IMR-90 (cell line): ENCODE measurements around the gene SEMA4D. TPM values are rescaled to one million over a fixed set of nuclear protein-coding genes. Genes with fewer than 3 reads are reported as not detected.

Experiments used
- ATAC-seq: fragments of 200-7000 bp; cut with Tn5 transposase; 2 replicates; pipeline ENCODE4 v1.9.1; 2020; ENCODE audit warnings: low read depth, mild to moderate bottlenecking, moderate library complexity
- BruUV-seq: library from RNA; stranded (reverse); fragments of 400-500 nt; replicated peaks from 2 replicates; lab custom pipeline; 2021; lab: Mats Ljungman, UMichigan
- CTCF ChIA-PET: fragments of 300-600 bp; formaldehyde crosslinking; extraction: SDS; loops from one replicate; lab custom pipeline; 2021; ENCODE audit warnings: antibody characterized with exemption; lab: Yijun Ruan, JAX
- POLR2A ChIA-PET: fragments of 300-600 bp; sonication (Branson Sonifier 250); formaldehyde crosslinking; loops from one replicate; lab custom pipeline; 2022; ENCODE audit warnings: antibody characterized with exemption; ENCODE audit not compliant: unreplicated experiment; lab: Charles Lee
- DNase-seq: peaks from one replicate; pipeline ENCODE4 v3.0.0; 2013
- H2AFZ ChIP-seq: replicated peaks from 2 replicates; pipeline ENCODE3; 2013; ENCODE audit warnings: low read length, mild to moderate bottlenecking; ENCODE audit not compliant: poor library complexity
- H2AK5ac ChIP-seq: 2 replicates; pipeline ENCODE4 v1.6.1; 2013; ENCODE audit warnings: low read depth, low read length, inconsistent platforms
- H2AK9ac ChIP-seq: replicated peaks from 2 replicates; pipeline ENCODE3; 2013; ENCODE audit warnings: mild to moderate bottlenecking, low read depth, low read length, moderate library complexity; ENCODE audit not compliant: poor library complexity
- H2BK120ac ChIP-seq: 2 replicates; pipeline ENCODE4 v1.6.1; 2013; ENCODE audit warnings: low read depth, low read length, inconsistent platforms
- H2BK15ac ChIP-seq: 3 replicates; pipeline ENCODE4 v1.6.1; 2013; ENCODE audit warnings: low read depth, low read length, inconsistent platforms
- H2BK20ac ChIP-seq: 2 replicates; pipeline ENCODE4 v1.6.1; 2013; ENCODE audit warnings: low read depth, mild to moderate bottlenecking, inconsistent platforms, low read length, moderate library complexity
- H2BK5ac ChIP-seq: 2 replicates; pipeline ENCODE4 v1.6.1; 2013; ENCODE audit warnings: mild to moderate bottlenecking, low read depth, low read length, inconsistent platforms; ENCODE audit not compliant: poor library complexity, severe bottlenecking
- H3K14ac ChIP-seq: replicated peaks from 2 replicates; pipeline ENCODE4 v1.6.1; 2013; ENCODE audit warnings: low read depth, low read length, inconsistent platforms
- H3K18ac ChIP-seq: 2 replicates; pipeline ENCODE4 v1.6.1; 2013; ENCODE audit warnings: low read depth, low read length, control low read depth
- H3K23ac ChIP-seq: 2 replicates; pipeline ENCODE4 v1.6.1; 2013; ENCODE audit warnings: low read depth, low read length, inconsistent platforms
- H3K27ac ChIP-seq: 2 replicates; pipeline ENCODE4 v1.5.1; 2013; ENCODE audit warnings: mild to moderate bottlenecking, control low read depth, low read length; ENCODE audit not compliant: insufficient read depth
- H3K27me3 ChIP-seq: 2 replicates; pipeline ENCODE4 v1.6.1; 2013; ENCODE audit warnings: low read length; ENCODE audit not compliant: control insufficient read depth, insufficient read depth
- H3K36me3 ChIP-seq: 2 replicates; pipeline ENCODE4 v1.6.1; 2013; ENCODE audit warnings: low read length, mixed read lengths; ENCODE audit not compliant: control insufficient read depth, insufficient read depth
- H3K4ac ChIP-seq: 2 replicates; pipeline ENCODE4 v1.6.1; 2013; ENCODE audit warnings: low read depth, low read length, inconsistent platforms
- H3K4me1 ChIP-seq: 2 replicates; pipeline ENCODE4 v1.6.1; 2013; ENCODE audit warnings: low read length, mixed read lengths; ENCODE audit not compliant: control insufficient read depth, insufficient read depth
- H3K4me2 ChIP-seq: 2 replicates; pipeline ENCODE4 v1.6.1; 2013; ENCODE audit warnings: low read depth, mild to moderate bottlenecking, control low read depth, low read length, moderate library complexity
- H3K4me3 ChIP-seq: 2 replicates; pipeline ENCODE4 v1.5.1; 2013; ENCODE audit warnings: low read depth, mild to moderate bottlenecking, control low read depth, low read length, moderate library complexity; ENCODE audit not compliant: insufficient read depth
- H3K56ac ChIP-seq: 2 replicates; pipeline ENCODE4 v1.6.1; 2013; ENCODE audit warnings: low read length, inconsistent platforms; ENCODE audit not compliant: insufficient read depth; ENCODE audit errors: extremely low read depth
- H3K79me1 ChIP-seq, 2 experiments: 2 replicates each; pipeline ENCODE4 v1.6.1; 2013; ENCODE audit warnings: low read length in 2 of 2, inconsistent platforms in 1 of 2, low read depth in 1 of 2
- H3K9ac ChIP-seq: 2 replicates; pipeline ENCODE4 v1.6.1; 2013; ENCODE audit warnings: low read depth, low read length, control low read depth
- H3K9me1 ChIP-seq: 2 replicates; pipeline ENCODE4 v1.6.1; 2013; ENCODE audit warnings: low read length, inconsistent platforms; ENCODE audit not compliant: insufficient read depth
- H3K9me3 ChIP-seq: 2 replicates; pipeline ENCODE4 v1.6.1; 2013; ENCODE audit warnings: low read length; ENCODE audit not compliant: control insufficient read depth, insufficient read depth
- H4K20me1 ChIP-seq: 2 replicates; pipeline ENCODE4 v1.6.1; 2013; ENCODE audit warnings: low read length, inconsistent platforms; ENCODE audit not compliant: insufficient read depth
- H4K5ac ChIP-seq: 2 replicates; pipeline ENCODE4 v1.6.1; 2013; ENCODE audit warnings: mild to moderate bottlenecking, low read depth, low read length, control low read depth
- H4K8ac ChIP-seq, 2 experiments: 2 replicates each; pipeline ENCODE4 v1.6.1; 2013; ENCODE audit warnings: low read depth in 2 of 2, low read length in 2 of 2, control low read depth in 1 of 2, inconsistent platforms in 1 of 2
- H4K91ac ChIP-seq: 2 replicates; pipeline ENCODE4 v1.6.1; 2013; ENCODE audit warnings: low read depth, low read length, inconsistent platforms; ENCODE audit not compliant: insufficient read depth
- BHLHE40 ChIP-seq: fragments of 150-350 bp; IDR thresholded peaks from 2 replicates; pipeline ENCODE4 v1.6.1; 2016; ENCODE audit warnings: mild to moderate bottlenecking, low read depth, low read length
- CEBPB ChIP-seq: IDR thresholded peaks from 2 replicates; pipeline ENCODE4 v1.6.1; 2012; ENCODE audit warnings: low read depth, low read length, improper control_type of control experiment
- CHD1 ChIP-seq: IDR thresholded peaks from 2 replicates; pipeline ENCODE4 v1.6.1; 2012; ENCODE audit warnings: low read depth, low read length, improper control_type of control experiment
- CTCF ChIP-seq: conservative IDR thresholded peaks from 2 replicates; pipeline ENCODE4 v1.5.1; 2012; ENCODE audit warnings: mild to moderate bottlenecking, low read depth, low read length, improper control_type of control experiment
- ELK1 ChIP-seq: fragments of 150-350 bp; IDR thresholded peaks from 2 replicates; pipeline ENCODE4 v1.6.1; 2016; ENCODE audit warnings: low read depth, mild to moderate bottlenecking, low read length, moderate library complexity, borderline replicate concordance
- FOS ChIP-seq: fragments of 150-350 bp; IDR thresholded peaks from 2 replicates; pipeline ENCODE4 v1.6.1; 2016; ENCODE audit warnings: low read depth, low read length
- MAFK ChIP-seq: IDR thresholded peaks from 2 replicates; pipeline ENCODE4 v1.6.1; 2012; ENCODE audit warnings: low read depth, low read length, improper control_type of control experiment
- MAZ ChIP-seq: IDR thresholded peaks from 2 replicates; pipeline ENCODE4 v1.6.1; 2012; ENCODE audit warnings: low read depth, mild to moderate bottlenecking, low read length, improper control_type of control experiment, moderate library complexity, borderline replicate concordance
- MXI1 ChIP-seq: IDR thresholded peaks from 2 replicates; pipeline ENCODE4 v1.6.1; 2012; ENCODE audit warnings: low read depth, mild to moderate bottlenecking, low read length, moderate library complexity, borderline replicate concordance
- NFE2L2 ChIP-seq: fragments of 150-350 bp; IDR thresholded peaks from 2 replicates; pipeline ENCODE4 v1.6.1; 2016; ENCODE audit warnings: low read depth, mild to moderate bottlenecking, low read length
- POLR2A ChIP-seq: IDR thresholded peaks from 2 replicates; pipeline ENCODE4 v1.6.1; 2012; ENCODE audit warnings: mild to moderate bottlenecking, low read depth, low read length
- RAD21 ChIP-seq: IDR thresholded peaks from 2 replicates; pipeline ENCODE4 v1.6.1; 2012; ENCODE audit warnings: low read length, improper control_type of control experiment
- RCOR1 ChIP-seq: IDR thresholded peaks from 2 replicates; pipeline ENCODE4 v1.6.1; 2012; ENCODE audit warnings: mild to moderate bottlenecking, low read length, improper control_type of control experiment; ENCODE audit not compliant: insufficient replicate concordance
- RFX5 ChIP-seq: IDR thresholded peaks from 2 replicates; pipeline ENCODE4 v1.8.0; 2012; ENCODE audit warnings: low read depth, mild to moderate bottlenecking, low read length, moderate library complexity
- SMC3 ChIP-seq: fragments of 150-350 bp; IDR thresholded peaks from 2 replicates; pipeline ENCODE4 v1.6.1; 2016; ENCODE audit warnings: low read depth, mild to moderate bottlenecking, antibody characterized with exemption, low read length, moderate library complexity
- USF2 ChIP-seq: fragments of 150-350 bp; IDR thresholded peaks from 2 replicates; pipeline ENCODE4 v1.6.1; 2017; ENCODE audit warnings: mild to moderate bottlenecking, antibody characterized with exemption, low read length, low read depth
- WGBS, 2 experiments: methylation state at CpG; one replicate each; pipeline versions ENCODE4 v1.1.5 to v1.1.7; 2013; ENCODE audit warnings: missing lambda C conversion rate in 2 of 2; ENCODE audit not compliant: insufficient read length in 1 of 2; ENCODE audit errors: extremely low coverage in 2 of 2; 5-methylcytosine and 5-hydroxymethylcytosine counted together
- dilution Hi-C: fragments of 300-500 bp; cut with HindIII; formaldehyde crosslinking; loops from one replicate; pipeline ENCODE4 v1.14.3; 2018; ENCODE audit warnings: low sequenced_read_pairs; ENCODE audit not compliant: unreplicated experiment
- in situ Hi-C: fragments of 300-500 bp; cut with MboI; formaldehyde crosslinking; loops from 3 replicates; pipeline ENCODE4 v1.14.3; 2019; ENCODE audit warnings: low sequenced_read_pairs, inconsistent platforms, mixed read lengths
- intact Hi-C: fragments of 100-400 bp; cut with micrococcal nuclease; formaldehyde crosslinking; loops from 2 replicates; pipeline ENCODE4 v1.10.0; 2022
- polyA plus RNA-seq, 3 experiments: library from polyadenylated mRNA; depleted of rRNA; stranded (reverse); fragments of >200 nt; gene quantifications; 2 replicates each; pipeline ENCODE4 v1.2.3, GENCODE V29; 2012; ENCODE audit warnings: low replicate concordance in 1 of 3
- total RNA-seq: library from RNA; depleted of rRNA; stranded (reverse); fragments of >200 nt; gene quantifications from 2 replicates; pipeline ENCODE4 v1.2.3, GENCODE V29; 2012

Gene SEMA4D
- total and polyA plus RNA-seq, 2 of the 4 experiments (the other 2 are of a cell fraction), result 0.90 to 1.5 TPM

- Histone ChIP-seq H3K18ac (no peak overlapping the region), H3K4me1 (no peaks in the 10 kb centered on the region), H4K20me1 (no peaks in the 10 kb centered on the region), H3K9me1 (0 out of 2 replicates have a peak, but pooled peaks cover 3% of the 10 kb centered on the region), H3K27me3 (peaks cover 16% of the 10 kb centered on the region; the same call in 1 of the 2 replicates), H2AK5ac (no peak overlapping the region), H3K79me1 (no peaks in the 10 kb centered on the region), H3K4me3 (no peak overlapping the region), H2BK120ac (no peak overlapping the region), H4K5ac (no peak overlapping the region), H2BK20ac (no peak overlapping the region), H4K8ac (no peak overlapping the region), H2AFZ (no peak overlapping the region), H3K27ac (no peak overlapping the region), H3K36me3 (no peaks in the 10 kb centered on the region), H3K56ac (no peak overlapping the region), H3K23ac (no peak overlapping the region), H4K91ac (no peak overlapping the region), H3K14ac (no peak overlapping the region), H2AK9ac (no peak overlapping the region), H3K4ac (no peak overlapping the region), H2BK5ac (no peak overlapping the region), H3K4me2 (no peak overlapping the region), H2BK15ac (no peak overlapping the region), H3K9me3 (no peaks in the 10 kb centered on the region), H3K9ac (no peak overlapping the region)
- dilution Hi-C loops (no loop called here), intact Hi-C loops (no loop called here), in situ Hi-C loops (no loop called here)
- ChIA-PET POLR2A (no interaction called here), CTCF (no interaction called here)
- no peak for TF ChIP-seq POLR2A
- no peak for TF ChIP-seq NFE2L2
- TF ChIP-seq RFX5, result no peak
- no peak for TF ChIP-seq CHD1
- no peak for TF ChIP-seq CTCF
- TF ChIP-seq CEBPB, result no peak
- no peak for TF ChIP-seq MXI1
- TF ChIP-seq MAZ, result no peak
- no peak for TF ChIP-seq RCOR1
- no peak for TF ChIP-seq SMC3
- TF ChIP-seq FOS, result no peak
- TF ChIP-seq RAD21, result no peak
- no peak for TF ChIP-seq MAFK
- TF ChIP-seq ELK1, result no peak
- TF ChIP-seq BHLHE40, result no peak
- TF ChIP-seq USF2, result no peak
- no TSS peak for BruUV-seq
- ATAC-seq (no peak), DNase-seq (no peak)
- WGBS, 2 experiments, result 70% methylated on average over 2 of the region's 8 CpGs; no CpG with 5 or more reads in 1 of the 2 experiments
These were observed 41.5 kb upstream of the SEMA4D start for GRCh38 chr9:89539374-89539773.
